ENCODE data around the gene AIG1.

AIG1 gene

DNA sequence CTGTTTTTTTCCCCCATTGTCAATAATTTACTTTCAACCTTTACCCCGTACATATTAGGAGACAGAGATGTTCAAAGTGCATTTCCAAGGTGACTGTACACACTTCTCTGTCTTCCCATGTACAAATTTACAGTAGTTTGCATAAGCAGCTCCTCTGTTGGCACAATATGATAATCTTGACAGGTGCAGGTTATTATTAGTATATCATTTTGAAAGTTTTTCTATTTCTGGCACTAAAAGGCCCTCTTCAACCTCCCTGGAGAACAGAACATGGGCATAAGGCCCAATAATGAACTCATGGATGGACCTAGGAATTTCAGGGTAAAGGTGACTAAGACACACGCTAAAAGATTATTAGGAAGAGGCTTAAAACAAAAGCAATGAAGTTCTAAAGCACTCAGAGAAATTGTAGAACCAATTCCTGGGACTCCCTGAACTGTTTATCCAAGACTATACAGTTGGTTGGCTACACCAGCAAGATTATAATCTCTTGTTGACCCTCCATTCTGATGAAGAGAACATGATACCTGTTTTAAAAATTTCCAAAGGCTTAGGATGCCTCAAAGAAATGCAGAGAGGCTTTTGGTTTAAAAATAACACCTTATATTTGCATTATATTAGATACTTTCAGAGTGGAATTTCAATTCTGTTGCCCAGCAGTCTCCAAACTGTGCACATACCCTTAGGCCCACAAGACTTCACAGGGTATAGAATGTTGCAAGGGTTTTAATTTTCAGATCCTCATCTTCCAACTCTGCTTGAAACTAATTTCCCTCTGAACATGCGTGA lies 1.1 kb downstream of the AIG1 start:
- Histone ChIP-seq H4K20me1 (ENCODE audit: insufficient read depth, low read length) (no peaks in the 10 kb centered on the region), H3K27me3 (replicated peaks; ENCODE audit: insufficient read depth, low read length) (no peaks in the 10 kb centered on the region), H3K79me2 (ENCODE audit: low read length) (no peaks in the 10 kb centered on the region), H3K4me2 (ENCODE audit: low read depth, low read length) (peak overlapping the region; percentile 77; the same call in 1 of the 2 replicates), H3K9ac (ENCODE audit: low read length) (peak overlapping the region; percentile 74; the same call in 1 of the 2 replicates), H2AFZ (ENCODE audit: low read length) (no peak overlapping the region), H3F3A (ENCODE audit: insufficient read depth, low read length) (peaks cover 10% of the 10 kb centered on the region; the same call in 1 of the 2 replicates), H3K9me2 (replicated peaks; ENCODE audit: insufficient read depth, low read length) (no peaks in the 10 kb centered on the region), H3K36me3 (replicated peaks; ENCODE audit: insufficient read depth, low read length) (no peaks in the 10 kb centered on the region), H3K4me3 (ENCODE audit: low read length) (peak overlapping the region; percentile 66), H3K4me1 (ENCODE audit: low read length) (peaks cover 8% of the 10 kb centered on the region), H3K27ac (ENCODE audit: low read length) (peak overlapping the region; percentile 55; the same call in 1 of the 2 replicates), H3K9me3 (replicated peaks; ENCODE audit: insufficient read depth, low read length) (no peaks in the 10 kb centered on the region)
- no peak for TF ChIP-seq EZH2 (optimal IDR thresholded peaks at IDR 0.05; ENCODE audit: low read depth, low read length)
- no peak for TF ChIP-seq EZH2phosphoT487 (IDR thresholded peaks at IDR 0.05; ENCODE audit: low read length)
- TF ChIP-seq, protein P1, sequence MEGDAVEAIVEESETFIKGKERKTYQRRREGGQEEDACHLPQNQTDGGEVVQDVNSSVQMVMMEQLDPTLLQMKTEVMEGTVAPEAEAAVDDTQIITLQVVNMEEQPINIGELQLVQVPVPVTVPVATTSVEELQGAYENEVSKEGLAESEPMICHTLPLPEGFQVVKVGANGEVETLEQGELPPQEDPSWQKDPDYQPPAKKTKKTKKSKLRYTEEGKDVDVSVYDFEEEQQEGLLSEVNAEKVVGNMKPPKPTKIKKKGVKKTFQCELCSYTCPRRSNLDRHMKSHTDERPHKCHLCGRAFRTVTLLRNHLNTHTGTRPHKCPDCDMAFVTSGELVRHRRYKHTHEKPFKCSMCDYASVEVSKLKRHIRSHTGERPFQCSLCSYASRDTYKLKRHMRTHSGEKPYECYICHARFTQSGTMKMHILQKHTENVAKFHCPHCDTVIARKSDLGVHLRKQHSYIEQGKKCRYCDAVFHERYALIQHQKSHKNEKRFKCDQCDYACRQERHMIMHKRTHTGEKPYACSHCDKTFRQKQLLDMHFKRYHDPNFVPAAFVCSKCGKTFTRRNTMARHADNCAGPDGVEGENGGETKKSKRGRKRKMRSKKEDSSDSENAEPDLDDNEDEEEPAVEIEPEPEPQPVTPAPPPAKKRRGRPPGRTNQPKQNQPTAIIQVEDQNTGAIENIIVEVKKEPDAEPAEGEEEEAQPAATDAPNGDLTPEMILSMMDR (IDR thresholded peaks at IDR 0.05; ENCODE audit: low read length): no peak
- no peak for DNase-seq

DNA sequence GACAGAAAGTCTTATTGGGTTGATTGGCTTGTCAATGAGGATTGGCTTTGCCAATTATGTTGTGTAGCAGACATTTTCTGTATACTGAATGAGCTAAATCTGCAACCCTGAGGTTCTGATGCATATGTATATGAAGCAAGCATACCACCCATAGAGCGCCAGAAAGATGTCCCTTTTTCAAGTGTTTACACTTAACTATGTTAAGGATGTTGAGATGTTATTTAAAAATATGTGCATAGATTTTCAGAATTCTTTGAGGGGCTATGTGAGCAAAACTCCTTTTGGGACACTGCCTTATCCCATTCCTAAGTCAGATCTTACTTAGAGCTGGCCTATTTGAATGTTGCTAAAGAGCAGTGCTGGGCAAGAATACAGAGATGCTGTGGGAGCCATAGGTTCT lies 1.9 kb downstream of the AIG1 start:
- no peak for DNase-seq
- no peak overlapping the region for H3K27ac ChIP-seq (ENCODE audit: low read length)
- TF ChIP-seq EZH2 (optimal IDR thresholded peaks at IDR 0.05; ENCODE audit: low read depth, low read length) (no peak), EZH2phosphoT487 (IDR thresholded peaks at IDR 0.05; ENCODE audit: low read length) (no peak)
- TF ChIP-seq, protein P1 (IDR thresholded peaks at IDR 0.05; ENCODE audit: low read length): no peak
- no peaks in the 10 kb centered on the region for H3K36me3 ChIP-seq (replicated peaks; ENCODE audit: insufficient read depth, low read length)
- H2AFZ ChIP-seq (ENCODE audit: low read length): no peak overlapping the region
- no peak overlapping the region for H3K4me3 ChIP-seq (ENCODE audit: low read length)
- H3K4me1 ChIP-seq (ENCODE audit: low read length): peaks cover 8% of the 10 kb centered on the region
- H3F3A ChIP-seq (ENCODE audit: insufficient read depth, low read length): peaks cover 10% of the 10 kb centered on the region; the same call in 1 of the 2 replicates
- no peaks in the 10 kb centered on the region for H4K20me1 ChIP-seq (ENCODE audit: insufficient read depth, low read length)
- no peaks in the 10 kb centered on the region for H3K27me3 ChIP-seq (replicated peaks; ENCODE audit: insufficient read depth, low read length)
- H3K9me2 ChIP-seq (replicated peaks; ENCODE audit: insufficient read depth, low read length): no peaks in the 10 kb centered on the region
- no peak overlapping the region for H3K9ac ChIP-seq (ENCODE audit: low read length)
- H3K79me2 ChIP-seq (ENCODE audit: low read length): no peaks in the 10 kb centered on the region
- no peak overlapping the region for H3K4me2 ChIP-seq (ENCODE audit: low read depth, low read length)
- H3K9me3 ChIP-seq (replicated peaks; ENCODE audit: insufficient read depth, low read length): no peaks in the 10 kb centered on the region

DNA sequence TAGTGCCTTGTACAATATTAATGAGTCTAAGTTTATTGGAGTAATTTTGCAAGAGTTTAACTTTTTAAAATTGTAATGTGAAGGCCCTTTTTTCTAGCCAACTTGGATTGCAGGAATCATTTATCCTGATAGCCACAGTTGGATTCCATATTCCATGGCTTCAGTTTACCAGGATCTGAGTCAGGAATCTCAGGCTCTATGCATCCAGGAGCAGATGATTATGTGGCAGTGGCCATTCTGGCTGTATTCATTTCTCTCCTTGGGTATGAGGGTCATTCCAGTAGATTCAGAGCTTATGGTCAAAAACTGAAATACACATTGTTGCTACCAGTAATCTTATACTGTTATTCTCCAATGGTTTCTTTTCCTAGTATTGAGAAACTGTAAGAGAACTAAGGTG lies 2.9 kb downstream of the AIG1 start:
- H3K9me3 ChIP-seq (replicated peaks; ENCODE audit: insufficient read depth, low read length): no peaks in the 10 kb centered on the region
- H3K79me2 ChIP-seq (ENCODE audit: low read length): no peaks in the 10 kb centered on the region
- H3F3A ChIP-seq (ENCODE audit: insufficient read depth, low read length): peaks cover 10% of the 10 kb centered on the region; the same call in 1 of the 2 replicates
- H3K27me3 ChIP-seq (replicated peaks; ENCODE audit: insufficient read depth, low read length): no peaks in the 10 kb centered on the region
- no peak overlapping the region for H3K4me2 ChIP-seq (ENCODE audit: low read depth, low read length)
- no peak overlapping the region for H3K9ac ChIP-seq (ENCODE audit: low read length)
- DNase-seq: no peak
- peaks cover 8% of the 10 kb centered on the region for H3K4me1 ChIP-seq (ENCODE audit: low read length)
- TF ChIP-seq EZH2 (optimal IDR thresholded peaks at IDR 0.05; ENCODE audit: low read depth, low read length): no peak
- no peaks in the 10 kb centered on the region for H4K20me1 ChIP-seq (ENCODE audit: insufficient read depth, low read length)
- H3K27ac ChIP-seq (ENCODE audit: low read length): no peak overlapping the region
- H3K4me3 ChIP-seq (ENCODE audit: low read length): no peak overlapping the region
- H3K9me2 ChIP-seq (replicated peaks; ENCODE audit: insufficient read depth, low read length): no peaks in the 10 kb centered on the region
- H2AFZ ChIP-seq (ENCODE audit: low read length): no peak overlapping the region
- no peaks in the 10 kb centered on the region for H3K36me3 ChIP-seq (replicated peaks; ENCODE audit: insufficient read depth, low read length)

DNA sequence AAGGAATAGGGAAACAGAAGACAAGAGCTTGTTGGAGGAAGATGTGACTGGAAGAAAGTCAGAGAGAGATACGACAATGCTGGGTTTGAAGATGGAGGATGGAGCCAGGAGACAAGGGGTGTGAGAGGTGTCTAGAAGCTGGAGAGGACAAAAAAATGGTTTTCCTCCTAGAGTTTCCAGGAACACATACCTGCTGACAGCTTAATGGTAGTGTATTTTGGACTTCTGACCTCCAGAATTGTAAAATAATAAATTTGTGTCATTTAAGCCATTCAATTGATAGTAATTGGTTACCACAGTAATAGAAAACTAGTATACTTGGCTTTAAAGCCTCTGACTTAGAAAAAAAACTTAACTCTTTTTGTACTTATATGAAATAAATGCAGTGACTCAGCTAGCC lies 3.6 kb downstream of the AIG1 start:
- Histone ChIP-seq H4K20me1 (ENCODE audit: insufficient read depth, low read length) (no peaks in the 10 kb centered on the region), H3K27ac (ENCODE audit: low read length) (no peak overlapping the region), H3K79me2 (ENCODE audit: low read length) (no peaks in the 10 kb centered on the region), H2AFZ (ENCODE audit: low read length) (no peak overlapping the region), H3K27me3 (replicated peaks; ENCODE audit: insufficient read depth, low read length) (no peaks in the 10 kb centered on the region), H3K4me2 (ENCODE audit: low read depth, low read length) (no peak overlapping the region), H3K36me3 (replicated peaks; ENCODE audit: insufficient read depth, low read length) (no peaks in the 10 kb centered on the region), H3K9me3 (replicated peaks; ENCODE audit: insufficient read depth, low read length) (no peaks in the 10 kb centered on the region), H3K9ac (ENCODE audit: low read length) (no peak overlapping the region), H3K4me3 (ENCODE audit: low read length) (no peak overlapping the region), H3K9me2 (replicated peaks; ENCODE audit: insufficient read depth, low read length) (no peaks in the 10 kb centered on the region), H3K4me1 (ENCODE audit: low read length) (peaks cover 8% of the 10 kb centered on the region), H3F3A (ENCODE audit: insufficient read depth, low read length) (peaks cover 10% of the 10 kb centered on the region; the same call in 1 of the 2 replicates)
- DNase-seq: no peak
- TF ChIP-seq, protein P1 (IDR thresholded peaks at IDR 0.05; ENCODE audit: low read length): no peak
- no peak for TF ChIP-seq EZH2 (optimal IDR thresholded peaks at IDR 0.05; ENCODE audit: low read depth, low read length)

Data from MM.1S (cell line).